Keratinocyte (primary cell): ENCODE data around the gene ROR2.

Experiments used
- EZH2 ChIP-seq: IDR thresholded peaks from one replicate; pipeline ENCODE4 v1.6.1; 2012; ENCODE audit warnings: inconsistent platforms, mild to moderate bottlenecking, low read length, moderate library complexity
- TF ChIP-seq, protein P1 (sequence below), 3 experiments: IDR thresholded peaks in 1 of 3; conservative IDR thresholded peaks in 1 of 3; optimal IDR thresholded peaks in 1 of 3; 2 replicates in 2 of 3; 3 replicates in 1 of 3; pipeline versions ENCODE3 to v1.5.1; 2011; ENCODE audit warnings: low read length in 3 of 3, mild to moderate bottlenecking in 3 of 3, moderate library complexity in 2 of 3, control low read depth in 1 of 3, inconsistent platforms in 1 of 3; ENCODE audit not compliant: insufficient read depth in 2 of 3; ENCODE audit errors: extremely low read depth in 1 of 3

DNA sequence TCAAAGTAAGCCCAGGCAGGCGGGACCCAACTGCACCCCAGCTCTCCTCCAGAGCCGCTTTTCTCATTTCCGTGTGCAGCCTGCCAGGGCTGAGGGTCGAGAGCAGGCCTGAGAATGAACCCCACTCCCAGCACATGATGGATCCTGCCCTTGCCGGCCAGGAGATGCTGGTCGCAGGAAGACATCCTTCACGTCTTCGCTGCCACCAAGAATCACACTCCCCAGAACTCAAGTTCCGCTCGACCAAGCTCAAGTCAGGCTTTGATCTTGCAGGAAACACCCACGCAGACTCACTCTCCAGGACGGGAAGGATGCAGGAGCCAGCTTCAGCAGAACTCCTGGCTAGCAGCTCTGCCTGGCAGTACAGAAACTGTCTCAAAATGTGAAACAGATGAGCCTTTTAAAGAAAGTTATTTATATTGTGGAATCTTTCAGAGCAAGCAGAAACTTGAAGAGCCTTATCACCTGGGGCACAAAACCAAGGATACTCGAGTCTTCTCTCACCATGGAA lies 102.4 kb downstream of the ROR2 start:
- TF ChIP-seq, protein P1, sequence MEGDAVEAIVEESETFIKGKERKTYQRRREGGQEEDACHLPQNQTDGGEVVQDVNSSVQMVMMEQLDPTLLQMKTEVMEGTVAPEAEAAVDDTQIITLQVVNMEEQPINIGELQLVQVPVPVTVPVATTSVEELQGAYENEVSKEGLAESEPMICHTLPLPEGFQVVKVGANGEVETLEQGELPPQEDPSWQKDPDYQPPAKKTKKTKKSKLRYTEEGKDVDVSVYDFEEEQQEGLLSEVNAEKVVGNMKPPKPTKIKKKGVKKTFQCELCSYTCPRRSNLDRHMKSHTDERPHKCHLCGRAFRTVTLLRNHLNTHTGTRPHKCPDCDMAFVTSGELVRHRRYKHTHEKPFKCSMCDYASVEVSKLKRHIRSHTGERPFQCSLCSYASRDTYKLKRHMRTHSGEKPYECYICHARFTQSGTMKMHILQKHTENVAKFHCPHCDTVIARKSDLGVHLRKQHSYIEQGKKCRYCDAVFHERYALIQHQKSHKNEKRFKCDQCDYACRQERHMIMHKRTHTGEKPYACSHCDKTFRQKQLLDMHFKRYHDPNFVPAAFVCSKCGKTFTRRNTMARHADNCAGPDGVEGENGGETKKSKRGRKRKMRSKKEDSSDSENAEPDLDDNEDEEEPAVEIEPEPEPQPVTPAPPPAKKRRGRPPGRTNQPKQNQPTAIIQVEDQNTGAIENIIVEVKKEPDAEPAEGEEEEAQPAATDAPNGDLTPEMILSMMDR (optimal IDR thresholded peaks at IDR 0.05 in 1 of 3, IDR thresholded peaks at IDR 0.05 in 1 of 3, conservative IDR thresholded peaks at IDR 0.05 in 1 of 3; ENCODE audit: extremely low read depth in 1 of 3, insufficient read depth in 2 of 3, low read length in 3 of 3) = no peak
- no peak for TF ChIP-seq EZH2
